GM21447 (cell line): Measurements from ENCODE around the gene MAGI1.

ENCODE experiments used
- ATAC-seq: cut with Tn5 transposase; IDR thresholded peaks from one replicate; pipeline ENCODE4 v1.9.1; 2021; ENCODE audit not compliant: unreplicated experiment

The MAGI1 gene

GRCh38 chr3:65948841-65949573 is 89.7 kb downstream of the MAGI1 start:
- ATAC-seq = no peak

- no peak for ATAC-seq
Observed at GRCh38 chr3:65946438-65946837, 92.3 kb downstream of the MAGI1 start.

GRCh38 chr3:65945953-65946352 is 92.8 kb downstream of the MAGI1 start:
- no peak for ATAC-seq

GRCh38 chr3:65945480-65945879 is 93.2 kb downstream of the MAGI1 start:
- no peak for ATAC-seq

- no peak for ATAC-seq
Observed at GRCh38 chr3:65944252-65944651, 94.5 kb downstream of the MAGI1 start.

GRCh38 chr3:65939801-65940246 is 98.9 kb downstream of the MAGI1 start:
- no peak for ATAC-seq

- no peak for ATAC-seq
Observed at GRCh38 chr3:65939184-65939583, 99.5 kb downstream of the MAGI1 start.

- no peak for ATAC-seq
Observed at GRCh38 chr3:65938676-65939075, 100.0 kb downstream of the MAGI1 start.

- no peak for ATAC-seq
Observed at GRCh38 chr3:65938147-65938546, 100.6 kb downstream of the MAGI1 start.

- no peak for ATAC-seq
Observed at GRCh38 chr3:65936908-65937638, 101.6 kb downstream of the MAGI1 start.

- no peak for ATAC-seq
Observed at GRCh38 chr3:65935724-65936123, 103.0 kb downstream of the MAGI1 start.

GRCh38 chr3:65930648-65931047 is 108.1 kb downstream of the MAGI1 start:
- no peak for ATAC-seq

- ATAC-seq = no peak
Observed at GRCh38 chr3:65928110-65928509, 110.6 kb downstream of the MAGI1 start.

- no peak for ATAC-seq
Observed at GRCh38 chr3:65927576-65927975, 111.1 kb downstream of the MAGI1 start.

- no peak for ATAC-seq
Observed at GRCh38 chr3:65925254-65925954, 113.3 kb downstream of the MAGI1 start.

GRCh38 chr3:65924762-65925161 is 114.0 kb downstream of the MAGI1 start:
- ATAC-seq = no peak

- ATAC-seq = no peak
Observed at GRCh38 chr3:65922441-65922840, 116.3 kb downstream of the MAGI1 start.

GRCh38 chr3:65919826-65920225 is 118.9 kb downstream of the MAGI1 start:
- no peak for ATAC-seq

- ATAC-seq = no peak
Observed at GRCh38 chr3:65915477-65915876, 123.2 kb downstream of the MAGI1 start.

GRCh38 chr3:65914740-65915367 is 123.9 kb downstream of the MAGI1 start:
- no peak for ATAC-seq

- ATAC-seq = no peak
Observed at GRCh38 chr3:65914032-65914739, 124.5 kb downstream of the MAGI1 start.
